H1 (cell line): ENCODE data around the gene OTP. TPM values are rescaled to one million over a fixed set of nuclear protein-coding genes. Genes with fewer than 3 reads are reported as not detected.

Source experiments
- BCL11A ChIP-seq, 2 experiments: IDR thresholded peaks; one replicate each; pipeline ENCODE4 v1.6.1; 2011; ENCODE audit warnings: low read depth in 2 of 2, low read length in 2 of 2, mild to moderate bottlenecking in 2 of 2
- BRCA1 ChIP-seq: IDR thresholded peaks from 2 replicates; pipeline ENCODE4 v1.6.1; 2012; ENCODE audit warnings: low read depth, low read length, improper control_type of control experiment
- CBX8 ChIP-seq: fragments of 300-800, 300-1000 bp; sonication (generic); IDR thresholded peaks from 2 replicates; pipeline ENCODE4 v1.7.1; 2016; ENCODE audit warnings: low read depth, low read length, borderline replicate concordance
- CREB1 ChIP-seq: IDR thresholded peaks from 2 replicates; pipeline ENCODE4 v1.6.1; 2012; ENCODE audit warnings: inconsistent platforms
- CTBP2 ChIP-seq: IDR thresholded peaks from 2 replicates; pipeline ENCODE4 v1.7.0; 2011; ENCODE audit warnings: borderline replicate concordance, mild to moderate bottlenecking, moderate library complexity, mixed read lengths, low read length; ENCODE audit not compliant: insufficient read depth, insufficient read length
- EGR1 ChIP-seq: IDR thresholded peaks from 2 replicates; pipeline ENCODE4 v1.6.1; 2011; ENCODE audit warnings: low read depth, low read length, borderline replicate concordance
- EZH2 ChIP-seq: fragments of 200-600 bp; sonication (generic); IDR thresholded peaks from 2 replicates; pipeline ENCODE4 v1.7.1; 2012; ENCODE audit warnings: low read depth, mild to moderate bottlenecking, moderate library complexity, low read length, inconsistent platforms; ENCODE audit not compliant: severe bottlenecking
- GTF2F1 ChIP-seq: IDR thresholded peaks from 2 replicates; pipeline ENCODE4 v1.6.1; 2012; ENCODE audit warnings: low read depth, low read length, improper control_type of control experiment, borderline replicate concordance
- JUN ChIP-seq: IDR thresholded peaks from 2 replicates; pipeline ENCODE4 v1.6.1; 2011; ENCODE audit warnings: low read depth, mild to moderate bottlenecking, improper control_type of control experiment, low read length
- KDM4A ChIP-seq: IDR thresholded peaks from one replicate; pipeline ENCODE4 v1.7.1; 2012; ENCODE audit warnings: low read depth, mild to moderate bottlenecking, moderate library complexity, low read length, inconsistent platforms; ENCODE audit not compliant: severe bottlenecking
- KDM5A ChIP-seq: fragments of 200-600 bp; IDR thresholded peaks from 2 replicates; pipeline ENCODE4 v1.7.1; 2012; ENCODE audit warnings: mild to moderate bottlenecking, low read length, inconsistent platforms, mixed read lengths
- RBBP5 ChIP-seq: IDR thresholded peaks from 2 replicates; pipeline ENCODE4 v1.7.1; 2012; ENCODE audit warnings: low read depth, mild to moderate bottlenecking, inconsistent platforms, low read length, moderate library complexity, borderline replicate concordance
- RNF2 ChIP-seq: fragments of 200-900, 300-1000 bp; sonication (generic); IDR thresholded peaks from 2 replicates; pipeline ENCODE4 v1.7.1; 2016; ENCODE audit warnings: borderline replicate concordance, low read depth, mild to moderate bottlenecking, antibody characterized with exemption, low read length; ENCODE audit not compliant: poor library complexity, severe bottlenecking; ENCODE audit errors: missing control alignments
- TBP ChIP-seq: IDR thresholded peaks from 2 replicates; pipeline ENCODE4 v1.6.1; 2011; ENCODE audit warnings: low read depth, low read length, improper control_type of control experiment
- YY1 ChIP-seq: IDR thresholded peaks from 2 replicates; pipeline ENCODE4 v1.6.1; 2011; ENCODE audit warnings: low read depth, mild to moderate bottlenecking, low read length
- polyA plus RNA-seq, 7 experiments: library from polyadenylated mRNA; depleted of rRNA in 3 of 7; stranded (reverse) in 5 of 7; unstranded in 2 of 7; fragments of >200 nt in 5 of 7; fragments of 200-250 nt in 2 of 7; gene quantifications; 1 replicate in 5 of 7; 2 replicates in 1 of 7; 4 replicates in 1 of 7; pipeline versions ENCODE4 v1.2.1 to v1.2.3, GENCODE V29; 2011 to 2013; ENCODE audit warnings: missing spikeins in 2 of 7, mixed read lengths in 2 of 7
- total RNA-seq: library from RNA; stranded (reverse); fragmentation: NEBNext Ultra II Directional; extraction: Animal tissue kit (Norgen Biotek cat#: 25700); gene quantifications from 2 replicates; pipeline ENCODE4 v1.2.1, GENCODE V29; 2021
- TF ChIP-seq, protein P1 (sequence below): IDR thresholded peaks from 2 replicates; pipeline ENCODE4 v1.6.1; 2011; ENCODE audit warnings: low read depth, mild to moderate bottlenecking, low read length; ENCODE audit not compliant: insufficient read depth

Gene OTP
- total and polyA plus RNA-seq, 2 of the 8 experiments (the other 6 are each of a cell fraction or from before 2014, with no cell fraction given), result not detected

DNA sequence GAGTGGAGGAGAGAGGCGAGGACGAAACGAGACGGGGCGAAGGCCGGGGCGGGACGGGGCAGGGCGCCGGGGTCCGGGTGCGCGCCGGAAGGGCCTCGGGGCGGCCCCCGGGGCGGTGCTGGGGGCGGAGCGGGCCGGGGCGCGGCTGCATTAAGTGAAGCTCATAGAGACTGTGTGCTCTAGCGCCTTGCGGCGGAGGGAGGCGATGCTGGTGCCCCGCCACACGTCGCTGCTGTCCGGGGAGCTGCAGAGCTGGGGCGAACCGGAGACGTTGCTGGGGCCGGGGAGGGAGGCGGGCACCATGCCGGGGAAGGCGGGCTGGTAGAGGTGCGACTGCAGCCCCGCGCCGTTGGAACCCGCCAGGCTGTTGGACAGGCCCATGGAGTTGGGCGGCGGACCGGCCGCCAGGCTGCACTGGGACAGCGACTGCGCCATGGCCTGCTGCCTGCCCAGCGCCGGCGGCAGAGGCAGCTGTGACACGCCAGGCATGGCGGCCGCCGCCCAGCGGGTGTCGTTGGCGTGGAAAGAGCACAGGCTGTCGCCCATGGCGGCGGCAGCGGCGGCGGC lies 8.3 kb downstream of the OTP start (continued):
- TF ChIP-seq GTF2F1 (no peak), BRCA1 (no peak), BCL11A (IDR thresholded peaks at IDR 0.05; ENCODE audit: low read depth in 2 of 2, low read length in 2 of 2) (no peak), CREB1 (peak; percentile 21; the same call in 1 of the 2 replicates), CBX8 (no peak), TBP (no peak; the same call in 1 of the 2 replicates), RBBP5 (0 out of 2 replicates have a peak, but pooled peaks have one; percentile 19), RNF2 (no peak), EZH2 (peak; percentile 94), YY1 (peak; percentile 63), KDM4A (peak; percentile 81), EGR1 (peak; percentile 14; the same call in 1 of the 2 replicates), JUN (no peak), CTBP2 (no peak), KDM5A (no peak)
- TF ChIP-seq, protein P1, sequence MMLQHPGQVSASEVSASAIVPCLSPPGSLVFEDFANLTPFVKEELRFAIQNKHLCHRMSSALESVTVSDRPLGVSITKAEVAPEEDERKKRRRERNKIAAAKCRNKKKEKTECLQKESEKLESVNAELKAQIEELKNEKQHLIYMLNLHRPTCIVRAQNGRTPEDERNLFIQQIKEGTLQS, result no peak
- TF ChIP-seq, all 59 proteins: peak for 9
